Fibroblast of gingiva (primary cell): Measurements from ENCODE around the gene GPR176.

Experiments used
- DNase-seq: peaks from one replicate; pipeline ENCODE4 v3.0.0-alpha.2; 2011; ENCODE audit warnings: low read depth

The GPR176 gene

GRCh38 chr15:39890621-39891020 is 29.4 kb downstream of the GPR176 start:
- no peak for DNase-seq

- DNase-seq = no peak
Observed at GRCh38 chr15:39889601-39890000, 30.5 kb downstream of the GPR176 start.

GRCh38 chr15:39888809-39889208 is 31.3 kb downstream of the GPR176 start:
- no peak for DNase-seq

- no peak for DNase-seq
Observed at GRCh38 chr15:39888243-39888642, 31.8 kb downstream of the GPR176 start.

GRCh38 chr15:39887832-39888231 is 32.2 kb downstream of the GPR176 start:
- peak; percentile 70 for DNase-seq

- DNase-seq = no peak
Observed at GRCh38 chr15:39887211-39887610, 32.9 kb downstream of the GPR176 start.

GRCh38 chr15:39886418-39886817 is 33.6 kb downstream of the GPR176 start:
- DNase-seq = no peak

- peak; percentile 22 for DNase-seq
Observed at GRCh38 chr15:39885099-39885777, 34.8 kb downstream of the GPR176 start.

- DNase-seq = no peak
Observed at GRCh38 chr15:39884351-39884750, 35.7 kb downstream of the GPR176 start.

GRCh38 chr15:39882602-39883001 is 37.5 kb downstream of the GPR176 start:
- DNase-seq = no peak

GRCh38 chr15:39881790-39882189 is 38.3 kb downstream of the GPR176 start:
- DNase-seq = no peak

GRCh38 chr15:39880718-39881387 is 39.2 kb downstream of the GPR176 start:
- no peak for DNase-seq

- DNase-seq = no peak
Observed at GRCh38 chr15:39878406-39878785, 41.7 kb downstream of the GPR176 start.

GRCh38 chr15:39874890-39875549 is 45.0 kb downstream of the GPR176 start:
- peak; percentile 64 for DNase-seq

- DNase-seq = no peak
Observed at GRCh38 chr15:39873978-39874377, 46.1 kb downstream of the GPR176 start.

- DNase-seq = no peak
Observed at GRCh38 chr15:39870537-39870936, 49.5 kb downstream of the GPR176 start.

- DNase-seq = no peak
Observed at GRCh38 chr15:39869858-39870515, 50.1 kb downstream of the GPR176 start.

- DNase-seq = no peak
Observed at GRCh38 chr15:39869254-39869653, 50.8 kb downstream of the GPR176 start.

GRCh38 chr15:39868396-39868795 is 51.7 kb downstream of the GPR176 start:
- no peak for DNase-seq

GRCh38 chr15:39864116-39864515 is 56.0 kb downstream of the GPR176 start:
- DNase-seq = no peak

- DNase-seq = no peak
Observed at GRCh38 chr15:39860871-39861270, 59.2 kb downstream of the GPR176 start.

GRCh38 chr15:39860200-39860599 is 59.9 kb downstream of the GPR176 start:
- DNase-seq = peak; percentile 71

- DNase-seq = no peak
Observed at GRCh38 chr15:39859636-39860035, 60.4 kb downstream of the GPR176 start.
